ENCODE results near the gene GRAMD4.

- TF ChIP-seq POLR2AphosphoS5 (IDR thresholded peaks at IDR 0.05; ENCODE audit: low read depth, low read length) = no peak
- TF ChIP-seq REST (IDR thresholded peaks at IDR 0.05; ENCODE audit: insufficient read depth in 1 of 2, low read depth in 2 of 2, low read length in 2 of 2) = no peak
- no peak for TF ChIP-seq TAF1 (IDR thresholded peaks at IDR 0.05; ENCODE audit: borderline replicate concordance, insufficient read depth, low read length)
Measured at GRCh38 chr22:46618667-46619066, 1.5 kb upstream of the GRAMD4 start.

Measured in PFSK-1 (cell line).